Midbrain (tissue), 1 donor: Measurements from ENCODE around the gene EEF1AKMT4.

Experiments used
- DNase-seq: peaks from one replicate; lab custom pipeline; 2025; lab: John Stamatoyannopoulos, UW

EEF1AKMT4 gene

DNA sequence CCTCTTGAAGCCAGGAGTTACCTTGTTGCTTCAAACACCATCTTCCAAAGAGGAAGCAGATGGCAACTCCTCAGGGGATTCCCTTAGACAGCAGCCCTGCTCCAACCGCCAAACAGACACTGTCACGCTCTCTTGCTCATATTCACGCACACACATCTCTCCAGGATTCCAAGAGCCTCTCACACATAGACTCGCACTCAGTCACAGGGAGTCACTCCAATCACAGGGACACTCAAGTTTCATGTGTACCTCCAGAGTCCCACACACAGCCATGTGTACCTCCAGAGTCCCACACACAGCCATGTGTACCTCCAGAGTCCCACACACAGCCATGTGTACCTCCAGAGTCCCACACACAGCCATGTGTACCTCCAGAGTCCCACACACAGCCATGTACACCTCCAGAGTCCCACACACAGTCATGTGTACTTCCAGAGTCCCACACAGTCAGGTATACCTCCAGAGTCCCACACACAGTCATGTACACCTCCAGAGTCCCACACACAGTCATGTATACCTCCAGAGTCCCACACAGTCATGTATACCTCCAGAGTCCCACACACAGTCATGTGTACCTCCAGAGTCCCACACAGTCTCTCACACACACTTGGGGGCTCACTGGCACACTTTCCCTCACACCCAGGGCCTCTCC, 14.0 kb upstream of the EEF1AKMT4 start:
- DNase-seq = no peak

DNA sequence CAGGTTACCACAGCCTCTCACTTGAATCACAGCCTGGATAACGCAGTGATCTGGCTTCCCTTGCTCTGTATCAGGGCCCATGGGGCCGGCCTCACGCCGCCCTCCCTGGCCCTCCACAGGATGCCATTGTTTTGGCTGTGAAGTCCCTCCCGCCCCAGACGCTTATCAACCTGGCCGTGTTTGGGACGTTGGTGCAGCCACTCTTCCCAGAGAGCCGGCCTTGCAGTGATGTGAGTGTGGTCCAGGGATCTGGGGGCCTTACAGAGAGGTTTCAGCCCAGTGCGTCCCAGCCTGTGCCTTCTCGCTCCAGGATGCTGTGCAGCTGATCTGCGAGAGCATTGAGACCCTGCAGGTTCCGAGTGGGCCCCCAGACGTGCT, 13.4 kb upstream of the EEF1AKMT4 start:
- no peak for DNase-seq

DNA sequence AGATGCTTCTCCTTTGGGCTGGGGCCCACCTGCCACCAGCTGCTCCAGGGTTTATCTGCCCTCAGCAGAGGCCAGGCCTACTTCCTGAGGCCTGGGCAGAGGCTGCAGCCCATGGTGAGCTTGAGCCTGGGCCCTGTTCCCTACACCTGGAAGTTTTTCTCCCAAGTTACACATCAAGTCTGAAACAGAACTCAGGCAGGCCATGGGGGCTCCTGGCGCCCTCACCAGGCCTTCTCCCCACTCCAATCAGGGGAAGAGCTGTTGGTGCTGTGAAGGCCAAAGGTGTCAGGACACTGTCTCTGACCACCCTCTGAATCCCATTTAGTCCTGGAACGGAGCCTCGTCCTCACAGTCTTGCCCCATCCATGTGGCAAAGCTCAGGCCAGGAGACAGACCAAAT, 12.8 kb upstream of the EEF1AKMT4 start:
- DNase-seq = no peak

DNA sequence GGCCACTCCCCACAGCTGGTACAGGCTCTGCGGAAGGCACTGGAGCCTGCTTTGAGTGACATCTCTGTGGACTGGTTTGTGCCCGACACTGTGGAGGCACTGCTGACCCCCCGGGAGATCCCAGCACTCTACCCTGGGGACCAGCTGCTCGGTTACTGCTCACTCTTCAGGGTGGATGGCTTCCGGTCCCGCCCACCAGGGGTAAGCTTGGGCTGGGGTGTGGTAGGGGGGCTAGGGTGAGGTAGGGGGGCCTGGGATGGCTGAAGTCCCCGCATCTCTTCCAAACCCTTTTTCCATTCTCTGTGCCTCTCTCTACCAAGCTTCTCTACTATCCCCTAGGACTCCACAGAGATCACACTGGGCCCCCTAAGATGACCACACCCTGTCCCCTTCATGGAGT, 12.3 kb upstream of the EEF1AKMT4 start:
- DNase-seq = no peak

DNA sequence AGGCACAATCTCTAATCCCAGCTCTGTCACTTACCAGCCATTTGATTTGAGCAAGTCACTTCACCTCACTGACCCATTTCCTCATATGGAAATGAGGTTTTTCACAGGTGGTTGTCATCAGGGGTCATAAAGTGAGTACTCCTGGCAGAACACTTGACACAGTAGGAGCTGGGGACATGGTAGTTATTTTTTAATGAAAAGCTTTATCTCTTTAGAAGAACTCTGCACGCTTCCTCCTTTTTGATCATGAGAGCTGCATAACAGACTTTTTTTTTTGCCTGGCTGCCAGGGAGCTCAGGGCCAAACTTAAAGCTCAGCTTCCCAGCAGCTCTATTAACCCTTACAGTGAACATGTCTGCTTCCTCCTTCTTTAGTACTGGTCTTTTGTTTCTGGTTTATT, 11.7 kb upstream of the EEF1AKMT4 start:
- DNase-seq = no peak

DNA sequence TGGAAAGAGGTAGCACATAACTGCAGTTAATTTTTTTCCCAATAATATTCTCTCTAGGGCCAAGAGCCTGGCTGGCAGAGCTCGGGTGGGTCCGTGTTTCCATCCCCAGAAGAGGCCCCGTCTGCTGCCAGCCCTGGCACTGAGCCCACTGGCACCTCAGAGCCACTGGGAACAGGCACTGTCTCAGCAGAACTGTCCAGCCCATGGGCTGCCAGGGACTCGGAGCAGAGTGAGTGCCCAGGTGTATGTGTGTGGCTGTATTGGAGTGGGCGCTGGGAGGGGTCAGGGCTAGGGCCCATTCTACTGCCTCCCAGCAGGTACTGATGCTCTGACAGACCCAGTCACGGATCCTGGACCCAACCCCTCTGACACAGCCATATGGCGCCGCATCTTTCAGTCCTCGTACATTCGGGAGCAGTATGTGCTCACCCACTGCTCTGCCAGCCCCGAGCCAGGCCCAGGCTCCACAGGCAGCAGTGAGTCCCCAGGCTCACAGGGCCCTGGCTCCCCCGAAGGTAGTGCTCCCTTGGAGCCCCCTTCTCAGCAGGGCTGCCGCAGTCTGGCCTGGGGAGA, 11.1 kb upstream of the EEF1AKMT4 start:
- DNase-seq = no peak

DNA sequence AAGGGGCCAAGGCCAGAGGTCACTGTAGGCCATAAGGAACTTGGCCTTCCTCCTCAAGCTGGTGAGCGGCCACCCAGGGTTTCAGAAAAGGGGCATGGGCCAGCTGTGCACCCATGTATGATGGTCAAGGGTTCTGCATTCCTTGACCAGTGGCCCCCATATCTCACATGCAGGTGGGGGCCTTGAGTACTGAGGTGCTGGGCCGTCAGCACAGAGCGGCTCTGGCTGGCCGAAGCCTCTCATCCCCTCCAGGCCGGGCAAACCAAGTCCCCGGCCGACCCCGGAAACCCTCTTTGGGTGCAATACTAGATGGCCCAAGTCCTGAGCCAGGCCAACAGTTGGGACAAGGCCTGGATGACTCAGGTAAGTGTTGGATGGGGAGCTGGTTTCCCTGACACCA, 10.3 kb upstream of the EEF1AKMT4 start:
- DNase-seq = no peak

DNA sequence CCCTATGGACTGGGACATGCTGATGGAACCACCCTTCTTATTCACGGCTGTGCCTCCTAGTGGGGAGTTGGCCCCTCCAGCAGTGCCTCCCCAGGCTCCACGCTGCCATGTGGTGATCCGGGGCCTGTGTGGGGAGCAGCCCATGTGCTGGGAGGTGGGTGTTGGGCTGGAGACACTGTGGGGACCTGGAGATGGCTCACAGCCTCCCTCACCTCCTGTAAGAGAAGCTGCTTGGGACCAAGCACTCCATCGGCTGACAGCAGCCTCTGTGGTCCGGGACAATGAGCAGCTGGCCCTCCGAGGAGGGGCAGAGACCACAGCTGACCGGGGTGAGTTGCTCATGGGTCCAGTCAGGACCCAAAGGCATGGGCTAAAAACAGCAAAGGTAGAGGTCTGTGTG, 9.8 kb upstream of the EEF1AKMT4 start:
- DNase-seq = no peak

DNA sequence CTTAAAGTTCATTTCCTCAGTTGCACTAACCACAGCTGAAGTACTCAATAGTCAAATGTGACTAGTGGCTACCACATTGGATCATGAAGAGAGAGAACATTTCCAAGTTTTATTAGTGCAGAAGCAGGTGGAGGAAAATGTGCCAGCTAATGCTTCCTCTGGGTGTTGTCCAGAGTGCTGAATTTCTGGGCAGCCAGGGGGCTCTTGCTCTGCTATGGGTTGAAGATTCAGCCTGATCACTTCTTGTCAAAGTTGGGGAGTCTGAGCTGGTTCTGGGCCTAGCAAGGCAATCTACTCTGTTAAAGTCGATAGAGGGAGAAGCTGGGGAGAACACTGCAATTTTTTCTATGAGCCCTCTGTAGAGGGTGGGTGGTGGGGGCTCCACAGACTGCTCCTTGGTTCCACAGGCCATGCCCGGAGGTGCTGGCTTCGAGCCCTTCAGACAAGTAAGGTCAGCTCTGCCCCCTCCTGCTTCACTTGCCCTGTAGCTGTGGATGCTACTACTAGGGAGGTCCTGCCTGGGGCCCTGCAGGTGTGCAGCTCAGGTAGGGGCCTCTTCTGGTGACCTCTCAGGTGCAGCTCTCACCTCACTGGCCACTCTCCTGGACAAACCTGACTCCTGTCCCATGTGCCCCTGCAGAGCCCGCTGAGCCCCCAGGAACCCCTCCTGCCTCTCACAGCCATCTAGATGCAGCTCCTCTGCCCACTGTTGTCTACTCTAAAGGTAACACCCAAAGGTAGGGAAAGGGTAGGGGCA, 8.9 kb upstream of the EEF1AKMT4 start:
- DNase-seq = no peak

DNA sequence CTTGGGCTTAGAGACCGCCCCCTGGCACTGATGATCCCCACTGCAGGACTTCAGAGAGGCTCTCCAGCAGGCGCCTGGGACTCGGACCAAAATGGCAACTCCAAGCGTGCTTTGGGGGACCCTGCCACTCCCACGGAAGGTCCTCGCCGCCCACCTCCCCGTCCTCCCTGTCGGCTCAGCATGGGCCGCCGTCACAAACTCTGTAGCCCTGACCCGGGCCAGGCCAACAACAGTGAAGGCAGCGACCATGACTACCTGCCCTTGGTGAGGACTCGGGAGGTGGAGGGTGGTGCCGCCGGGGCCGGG, 8.4 kb upstream of the EEF1AKMT4 start:
- DNase-seq = no peak

DNA sequence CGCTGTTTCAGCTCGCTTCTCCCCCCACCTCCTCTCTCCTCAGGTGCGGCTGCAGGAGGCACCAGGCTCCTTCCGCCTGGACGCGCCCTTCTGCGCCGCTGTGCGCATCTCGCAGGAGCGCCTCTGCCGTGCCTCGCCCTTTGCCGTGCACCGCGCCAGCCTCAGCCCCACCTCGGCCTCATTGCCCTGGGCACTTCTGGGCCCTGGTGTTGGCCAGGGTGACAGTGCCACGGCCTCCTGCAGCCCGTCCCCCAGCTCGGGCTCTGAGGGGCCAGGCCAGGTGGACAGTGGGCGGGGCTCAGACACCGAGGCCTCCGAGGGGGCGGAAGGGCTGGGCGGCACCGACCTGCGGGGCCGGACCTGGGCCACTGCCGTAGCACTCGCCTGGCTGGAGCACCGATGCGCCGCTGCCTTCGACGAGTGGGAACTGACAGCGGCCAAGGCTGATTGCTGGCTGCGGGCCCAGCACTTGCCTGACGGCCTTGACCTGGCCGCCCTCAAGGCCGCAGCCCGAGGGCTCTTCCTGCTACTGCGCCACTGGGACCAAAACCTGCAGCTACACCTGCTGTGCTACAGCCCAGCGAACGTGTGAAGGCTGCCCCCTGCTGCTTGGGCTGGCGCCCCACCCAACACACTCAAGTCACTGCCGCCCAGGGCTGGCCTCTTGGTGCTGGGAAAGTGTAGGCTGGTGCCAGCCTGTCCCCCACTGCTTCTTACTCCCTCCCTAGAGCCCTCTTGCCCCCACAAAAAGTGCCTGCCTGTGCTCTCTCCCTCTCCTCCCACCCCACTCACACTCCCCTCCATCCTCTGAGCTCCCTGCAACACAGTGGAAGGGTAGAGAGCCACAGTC, 7.8 kb upstream of the EEF1AKMT4 start:
- no peak for DNase-seq

DNA sequence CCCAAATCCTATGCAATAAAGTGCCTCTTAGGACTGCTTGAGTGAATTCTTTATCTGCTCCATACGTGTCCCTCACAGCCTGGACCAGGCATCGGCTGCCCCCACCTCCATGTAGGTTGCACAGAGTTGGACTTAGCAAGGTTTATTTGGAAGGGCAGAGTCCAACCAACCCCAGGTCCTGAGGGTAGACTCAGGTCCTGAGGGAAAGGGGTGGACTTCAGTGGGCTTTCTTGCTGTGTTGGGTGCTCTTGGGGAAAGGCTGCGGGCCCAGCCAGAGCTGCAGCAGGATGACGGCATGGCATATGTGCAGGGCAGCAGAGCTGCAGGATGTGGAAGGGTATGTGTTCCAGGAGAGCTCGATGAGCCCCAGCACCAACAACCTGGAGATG, 7.2 kb upstream of the EEF1AKMT4 start:
- DNase-seq = no peak

DNA sequence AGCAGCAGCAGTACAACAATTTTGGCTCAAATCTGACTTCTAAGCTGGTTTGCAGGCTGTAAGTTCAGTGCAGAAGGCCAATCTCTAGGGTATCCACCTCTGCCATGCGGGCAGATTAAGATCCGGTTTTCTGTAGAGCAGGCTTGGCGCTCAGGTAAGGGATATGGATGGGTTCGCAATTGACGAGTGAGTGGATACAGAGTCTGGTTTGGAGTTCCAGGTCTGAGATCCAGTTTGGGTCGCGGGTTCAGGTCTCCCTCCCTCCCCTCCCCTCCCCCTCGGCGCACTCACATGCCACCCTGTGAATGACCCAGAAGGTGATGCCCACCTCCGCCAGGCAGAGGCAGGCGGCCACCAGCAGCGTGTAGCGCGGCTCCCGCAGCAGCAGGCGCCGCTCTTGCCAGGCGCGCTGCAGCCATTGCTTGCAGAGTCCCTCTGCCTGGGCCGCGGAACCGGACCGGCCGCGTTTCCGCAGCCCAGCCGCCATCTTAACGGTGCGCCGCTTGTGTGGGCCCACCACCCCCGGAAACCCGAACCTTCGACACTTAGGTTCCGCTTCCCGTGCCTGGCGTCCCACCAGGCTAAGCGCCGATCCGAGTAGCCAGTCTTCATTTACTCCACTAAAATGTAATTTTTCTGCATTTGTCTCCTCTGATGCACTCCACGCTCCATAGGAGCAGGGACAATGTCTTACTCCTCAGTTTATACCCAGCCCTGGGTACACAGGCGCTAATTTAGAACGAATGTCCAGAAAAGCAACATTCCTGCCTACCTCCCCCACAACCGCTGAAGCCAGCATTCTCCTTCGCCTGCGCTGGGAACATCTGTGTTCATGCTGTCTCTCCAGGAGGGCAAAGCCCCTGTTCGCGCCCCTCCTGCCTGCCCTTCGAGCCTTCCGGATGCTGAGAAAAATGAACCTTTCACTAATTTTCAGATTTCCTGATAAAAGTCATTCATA, 739 bp upstream of the EEF1AKMT4 start, which contains the start of gene ALG3:
Gene ALG3, minus strand, starts transcription at position 509 of the 958 bp plus-strand sequence. Its CDS starts 22 bp downstream, at position 487.
- DNase-seq = peak; percentile 84

DNA sequence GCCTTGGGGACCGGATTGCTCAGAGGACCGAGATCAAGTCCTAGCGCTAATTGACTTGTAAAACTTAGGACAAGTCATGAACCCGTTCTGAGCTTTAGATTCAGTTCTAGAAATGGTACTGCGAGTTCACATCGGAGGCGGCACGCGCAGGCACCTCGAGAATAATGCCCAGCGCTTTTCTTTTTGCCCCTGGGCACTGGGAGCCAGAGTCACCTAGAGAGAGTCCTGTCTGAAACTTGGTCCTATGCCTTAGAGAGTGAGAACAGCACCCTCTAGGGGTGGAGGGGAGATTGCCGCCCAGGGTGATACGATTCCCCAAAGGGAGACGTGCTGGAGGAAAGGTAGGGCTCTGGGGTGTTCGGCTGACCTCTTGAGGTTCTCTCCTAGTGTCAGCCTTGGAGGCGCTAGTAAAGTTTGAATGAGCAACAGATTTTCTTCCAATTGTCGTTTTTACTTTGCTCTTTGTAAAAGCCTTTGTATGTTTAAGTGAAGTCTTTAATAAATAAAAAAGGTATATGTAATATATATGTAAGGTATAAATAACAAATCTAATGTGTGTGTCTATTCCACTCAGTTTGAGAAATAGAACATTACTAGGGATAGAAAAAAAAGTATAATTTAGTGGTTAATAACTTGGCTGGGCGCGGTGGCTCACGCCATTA, 826 bp downstream of the EEF1AKMT4 start:
- DNase-seq = peak; percentile 80

DNA sequence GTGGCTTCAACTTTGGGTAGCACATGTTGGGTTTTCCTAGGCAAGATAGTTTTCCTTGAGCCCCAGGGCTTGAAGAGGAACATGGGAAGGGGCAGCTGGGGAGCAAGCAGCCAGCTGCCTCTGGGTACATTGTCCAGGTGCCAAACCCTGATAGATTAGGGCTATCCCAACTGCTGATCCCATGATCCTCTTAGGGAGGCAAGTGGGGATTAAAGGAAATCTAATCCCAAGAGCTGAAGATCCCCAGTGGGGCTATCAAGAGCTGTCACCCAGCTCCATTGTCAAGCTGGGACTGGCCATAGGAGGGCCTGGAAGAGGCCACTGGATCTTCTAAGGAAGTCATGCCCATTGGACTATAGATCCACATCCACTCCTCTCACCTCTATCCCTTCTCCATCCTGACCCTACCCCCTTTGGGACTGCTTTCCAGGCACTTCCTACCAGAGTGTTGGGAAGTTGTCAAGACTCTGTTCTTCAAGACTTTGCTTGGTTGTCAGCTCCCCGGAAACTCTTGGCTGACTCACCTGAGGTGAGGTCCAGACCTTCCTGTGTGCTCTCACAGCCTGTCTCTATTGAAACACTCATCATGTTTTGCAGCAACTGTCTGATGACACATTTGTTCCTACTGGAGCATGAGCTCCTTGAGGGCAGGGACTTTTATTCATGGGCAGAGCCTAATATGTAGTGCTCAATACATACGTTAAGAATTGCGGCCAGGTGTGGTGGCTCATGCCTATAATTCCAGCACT, 6.0 kb downstream of the EEF1AKMT4 start:
- DNase-seq = no peak

DNA sequence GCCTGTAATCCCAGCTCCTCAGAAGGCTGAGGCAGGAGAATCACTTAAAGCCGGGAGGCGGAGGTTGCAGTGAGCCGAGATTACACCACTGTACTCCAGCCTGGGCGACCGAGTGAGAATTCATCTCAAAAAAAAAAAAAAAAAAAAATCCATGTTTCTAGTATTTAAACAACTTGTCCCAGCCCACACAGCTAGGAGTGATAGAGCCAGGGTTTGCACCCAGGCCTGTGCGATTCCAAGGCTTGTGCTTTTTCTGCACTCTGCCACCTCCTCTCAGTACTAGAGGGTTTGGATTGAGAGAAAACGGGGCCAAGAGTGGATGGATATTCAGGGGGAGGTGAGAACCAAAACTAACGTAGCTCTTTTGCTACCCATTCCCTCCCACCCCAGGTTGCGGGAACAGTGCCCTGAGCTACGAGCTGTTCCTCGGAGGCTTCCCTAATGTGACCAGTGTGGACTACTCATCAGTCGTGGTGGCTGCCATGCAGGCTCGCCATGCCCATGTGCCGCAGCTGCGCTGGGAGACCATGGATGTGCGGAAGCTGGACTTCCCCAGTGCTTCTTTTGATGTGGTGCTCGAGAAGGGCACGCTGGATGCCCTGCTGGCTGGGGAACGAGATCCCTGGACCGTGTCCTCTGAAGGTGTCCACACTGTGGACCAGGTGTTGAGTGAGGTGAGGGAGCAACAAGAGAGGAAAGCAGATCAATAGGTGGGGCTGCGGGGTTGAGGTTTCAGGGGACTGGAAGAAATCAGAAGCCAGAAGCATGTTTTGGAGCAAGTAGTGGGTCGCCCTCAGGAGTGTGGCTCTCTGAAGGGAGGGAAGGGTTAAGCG, 7.8 kb downstream of the EEF1AKMT4 start:
- DNase-seq = no peak

DNA sequence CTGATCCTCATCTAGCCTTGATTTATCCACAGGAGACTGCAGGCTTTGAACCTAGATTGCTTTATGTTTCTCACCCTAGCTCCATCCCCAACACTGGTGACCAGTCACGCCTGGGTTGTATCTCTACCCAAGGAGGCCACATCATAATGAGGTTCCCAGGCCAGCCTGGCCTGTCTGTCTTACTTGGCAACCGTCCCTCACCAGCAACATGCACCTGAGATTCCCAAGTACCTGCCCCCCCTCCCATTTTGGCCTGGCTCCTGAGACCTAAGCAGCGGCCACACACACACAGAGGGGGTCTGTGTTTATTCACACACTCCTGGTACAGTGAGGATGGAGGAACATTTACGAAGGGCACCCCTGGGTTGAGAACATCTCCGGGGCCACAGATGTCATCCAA, 9.5 kb downstream of the EEF1AKMT4 start:
- no peak for DNase-seq

DNA sequence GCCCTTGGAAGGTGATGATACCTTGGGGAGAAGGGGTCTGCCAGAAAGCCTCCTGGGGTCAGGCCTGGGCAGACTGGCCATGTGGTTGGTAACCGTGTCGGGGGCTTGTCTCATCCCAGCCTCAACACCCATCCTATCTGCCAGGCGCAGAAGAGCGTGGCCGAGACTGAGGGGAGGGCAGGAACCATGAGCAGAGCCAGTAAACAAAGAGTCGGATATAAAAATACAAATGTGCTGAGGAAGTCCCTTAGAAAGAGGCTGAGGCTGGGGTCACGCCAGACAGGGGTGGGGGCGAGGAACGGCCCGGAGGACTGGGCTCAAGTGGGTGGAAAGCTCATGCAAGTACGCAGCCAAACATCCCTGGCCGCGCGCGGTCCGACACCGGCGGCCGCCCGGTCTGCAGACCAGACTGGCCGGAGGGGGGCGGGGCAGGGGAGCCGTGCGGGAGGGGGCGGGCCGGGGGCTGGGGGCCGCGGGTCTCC, 10.0 kb downstream of the EEF1AKMT4 start:
- DNase-seq = no peak
